CD4-positive, alpha-beta T cell treated with Interferon gamma for 1 hour (primary cell): ENCODE results near the gene CPNE5.
"Not testable (repeated sequence)": the region's sequence is repeated elsewhere in the genome, so short reads cannot be mapped to it uniquely, and the experiment has no call there.

Experiments used
- DNase-seq: peaks from one replicate; pipeline ENCODE4 v3.0.0-alpha.2; 2020

The CPNE5 gene

DNA sequence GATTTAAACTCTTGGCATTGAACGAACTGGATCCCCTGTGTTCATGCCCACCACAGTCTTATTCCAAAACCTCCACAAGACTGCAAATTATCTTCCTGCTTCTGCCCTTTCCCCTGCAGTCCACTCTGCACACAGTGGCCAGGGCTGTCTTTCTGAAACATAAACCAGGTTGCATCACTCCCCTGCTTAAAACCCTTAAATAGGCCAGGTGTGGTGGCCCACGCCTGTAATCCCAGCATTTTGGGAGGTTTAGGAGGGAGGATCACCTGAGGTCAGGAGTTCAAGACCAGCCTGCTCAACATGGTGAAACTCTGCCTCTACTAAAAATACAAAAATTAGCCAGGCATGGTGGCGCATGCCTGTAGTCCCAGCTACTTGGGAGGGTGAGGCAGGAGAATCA is 26.2 kb downstream of the CPNE5 start:
- not testable (repeated sequence) for DNase-seq

GRCh38 chr6:36809941-36810803 is 29.1 kb downstream of the CPNE5 start:
- no peak for DNase-seq

- DNase-seq = no peak
These were observed 30.1 kb downstream of the CPNE5 start for GRCh38 chr6:36809156-36809555.

DNA sequence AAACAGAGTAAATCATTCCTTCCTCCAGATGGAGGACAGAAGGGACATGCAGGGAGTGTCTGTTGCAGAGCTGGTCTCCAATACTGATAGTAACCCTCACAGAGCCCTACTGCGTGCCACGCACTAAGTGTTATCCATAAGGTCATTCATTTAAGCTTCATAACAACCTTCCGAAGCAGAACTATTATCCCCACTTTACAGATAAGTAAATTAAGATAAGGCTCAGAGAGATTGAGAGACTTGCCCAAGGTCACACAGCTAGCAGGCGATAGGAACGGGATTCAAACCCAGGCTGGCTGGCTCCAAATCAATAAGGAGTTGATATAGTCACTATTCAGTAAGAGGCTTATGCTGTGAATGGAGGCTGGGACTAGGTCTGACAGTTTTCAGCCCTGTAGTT is 30.6 kb downstream of the CPNE5 start:
- no peak for DNase-seq

DNA sequence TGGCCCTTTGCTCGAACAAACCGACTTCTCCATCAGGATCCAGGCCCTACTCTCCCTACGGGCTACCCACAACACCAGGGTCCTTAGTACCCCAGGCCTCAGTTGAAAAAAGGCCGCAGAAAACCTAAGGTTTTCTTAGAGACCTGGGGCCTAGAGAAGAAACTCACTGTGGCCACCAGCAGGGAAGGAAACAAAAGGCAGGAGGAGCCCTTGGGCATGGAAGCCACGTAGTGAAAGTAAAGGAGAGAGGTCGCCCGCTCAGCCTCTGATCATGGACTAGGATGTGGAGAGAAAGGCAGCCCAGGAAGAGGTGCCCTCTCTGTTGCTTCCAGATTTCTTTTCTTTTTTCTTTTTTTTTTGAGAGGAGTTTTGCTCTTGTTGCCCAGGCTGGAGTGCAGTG is 31.5 kb downstream of the CPNE5 start:
- DNase-seq = no peak

GRCh38 chr6:36807143-36807542 is 32.1 kb downstream of the CPNE5 start:
- no peak for DNase-seq

DNA sequence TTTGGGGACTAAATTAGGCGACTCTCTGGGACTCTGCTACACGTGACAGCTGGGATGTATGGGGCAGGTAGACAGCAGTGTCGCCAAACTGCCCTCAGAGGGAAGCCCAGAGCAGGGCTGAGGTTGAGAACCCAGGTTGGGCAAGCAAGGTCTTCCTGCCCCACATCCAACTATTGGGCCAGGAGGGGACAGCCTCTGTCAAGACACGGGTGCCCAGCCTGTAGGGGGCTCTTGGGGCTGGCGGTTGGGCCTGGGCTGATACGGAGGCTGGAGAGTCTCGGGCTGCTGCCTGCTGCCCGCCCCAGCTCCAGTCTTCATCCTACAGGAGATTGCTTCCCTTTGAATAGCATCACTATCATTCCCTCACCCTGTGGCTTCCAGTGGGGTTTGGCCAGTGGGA is 33.3 kb downstream of the CPNE5 start:
- DNase-seq = no peak

DNA sequence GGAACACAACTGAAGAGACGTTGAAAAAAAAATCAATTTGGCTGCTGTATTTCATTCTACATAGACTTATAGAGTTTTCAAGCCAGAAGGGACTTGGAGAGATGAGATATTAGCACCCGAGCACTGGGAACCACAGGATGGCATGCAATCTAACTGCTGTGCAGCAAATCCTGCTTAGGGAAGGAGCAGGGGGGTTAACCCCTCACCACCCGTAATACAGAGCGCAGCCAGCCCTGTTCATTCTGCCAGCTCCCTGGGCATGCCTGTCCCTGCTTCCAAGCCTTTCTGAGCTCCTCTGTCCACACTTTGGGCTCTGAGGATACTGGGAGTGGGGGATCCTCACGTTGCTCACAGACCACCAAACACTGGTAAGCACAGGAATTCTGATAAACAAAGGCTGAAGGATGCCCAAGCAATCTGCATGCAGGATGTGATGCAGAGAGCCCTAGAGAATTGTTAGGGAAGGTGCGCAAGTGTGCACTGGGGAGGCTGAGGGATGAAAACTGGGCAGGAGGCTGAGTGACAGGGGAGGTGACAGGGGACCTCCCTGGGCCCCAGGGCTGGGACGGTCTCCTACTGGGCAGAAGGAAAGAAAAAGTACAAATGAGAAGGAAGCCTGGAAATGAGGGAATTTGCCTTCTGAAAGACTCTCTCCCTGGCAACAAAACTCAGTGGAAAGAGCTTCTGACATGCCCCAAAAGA is 34.0 kb downstream of the CPNE5 start:
- no peak for DNase-seq

DNA sequence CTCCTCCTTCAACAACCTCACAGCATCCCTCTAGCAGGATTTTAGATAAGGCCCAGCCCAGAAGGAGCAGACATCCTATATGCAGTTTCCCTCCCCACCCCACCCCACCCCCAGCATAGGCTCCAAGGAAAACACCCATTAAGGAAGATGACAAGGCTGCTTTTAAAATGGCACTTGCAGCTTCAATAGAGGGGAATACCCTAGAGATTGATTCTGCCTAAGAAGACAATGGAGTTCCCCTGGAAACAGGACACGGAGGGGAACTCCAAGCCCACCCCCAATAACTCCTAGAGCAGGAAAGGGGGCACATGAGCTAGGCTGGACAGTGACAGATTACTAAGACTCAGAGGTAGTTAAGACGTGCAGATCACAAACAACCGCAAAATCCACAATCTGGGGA is 34.7 kb downstream of the CPNE5 start:
- DNase-seq = no peak

GRCh38 chr6:36803908-36804307 is 35.3 kb downstream of the CPNE5 start:
- no peak for DNase-seq

DNA sequence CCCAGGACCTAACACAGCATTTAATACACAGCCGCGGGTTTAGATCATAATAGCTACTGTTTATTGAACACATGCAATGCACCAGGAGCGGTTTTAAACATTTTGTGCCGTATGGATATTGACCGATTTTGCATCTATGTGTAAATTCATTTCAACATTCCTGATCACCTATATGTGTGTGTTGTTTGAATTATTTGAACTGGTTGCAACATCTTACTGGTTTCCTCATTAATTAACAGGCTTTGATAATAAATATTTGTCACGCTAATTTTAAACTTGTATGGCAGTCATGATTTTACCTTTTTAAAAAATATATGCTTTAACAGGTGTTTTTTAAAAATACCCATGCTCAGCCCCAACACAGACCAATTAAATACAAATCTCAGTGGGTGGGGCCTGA is 35.8 kb downstream of the CPNE5 start:
- no peak for DNase-seq

DNA sequence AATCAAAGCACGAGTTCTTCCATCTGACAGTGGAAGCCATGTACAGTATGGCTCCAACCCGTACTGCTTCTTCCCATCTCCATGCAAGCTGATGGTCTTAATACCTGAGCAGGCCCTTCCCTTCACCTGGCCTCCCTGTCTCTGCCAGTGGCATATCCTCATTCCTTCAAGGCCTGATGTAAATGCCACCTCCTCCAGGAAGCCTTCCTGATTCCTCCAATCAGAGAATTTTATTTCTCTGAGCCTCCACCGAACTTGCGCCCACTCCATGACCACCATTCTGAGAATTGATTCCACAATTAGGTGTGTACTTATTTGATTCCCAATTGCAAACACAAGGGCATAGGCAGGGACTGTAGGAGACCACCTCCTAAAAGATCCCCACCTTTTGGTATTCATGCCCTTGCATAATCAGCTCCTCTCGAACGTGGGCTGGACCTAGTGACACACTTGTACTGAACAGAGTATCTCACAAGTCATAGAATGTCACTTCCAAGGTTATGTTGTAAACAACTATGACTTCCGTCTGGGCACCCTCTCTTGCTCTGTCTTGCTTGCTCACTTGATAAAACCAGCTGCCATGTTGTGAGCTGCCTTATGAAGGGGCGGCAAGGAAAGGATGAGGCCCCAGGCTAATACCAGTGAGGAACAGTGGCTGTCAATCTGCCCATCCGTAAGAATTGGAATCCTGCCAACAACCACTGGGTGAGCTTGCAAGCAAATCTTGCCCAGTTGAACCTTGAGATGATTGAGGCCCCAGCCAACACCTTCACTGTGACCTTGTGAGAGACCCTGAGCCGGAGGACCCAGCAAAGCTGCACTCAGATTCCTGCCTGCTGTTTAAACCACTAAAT is 38.8 kb downstream of the CPNE5 start:
- DNase-seq = no peak

DNA sequence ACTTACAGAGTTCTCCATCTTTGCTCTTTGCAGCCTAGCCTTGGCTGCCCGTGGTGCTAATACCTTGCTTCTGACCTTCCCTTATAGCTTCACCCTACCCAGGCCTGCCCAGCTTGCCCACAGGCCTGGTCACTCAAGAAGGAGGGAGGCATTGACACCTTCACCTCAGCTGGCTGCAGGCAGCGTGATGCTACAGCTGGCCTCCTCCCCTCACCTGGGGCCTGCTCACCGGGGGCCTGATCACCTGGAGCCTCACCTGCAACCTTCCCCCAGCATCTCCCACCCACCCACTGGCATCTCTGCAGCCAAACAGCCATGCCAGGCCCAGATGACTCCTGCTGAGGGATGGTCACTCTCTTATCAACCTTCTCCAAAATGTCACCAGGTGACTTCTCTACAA is 40.4 kb downstream of the CPNE5 start:
- DNase-seq = no peak

DNA sequence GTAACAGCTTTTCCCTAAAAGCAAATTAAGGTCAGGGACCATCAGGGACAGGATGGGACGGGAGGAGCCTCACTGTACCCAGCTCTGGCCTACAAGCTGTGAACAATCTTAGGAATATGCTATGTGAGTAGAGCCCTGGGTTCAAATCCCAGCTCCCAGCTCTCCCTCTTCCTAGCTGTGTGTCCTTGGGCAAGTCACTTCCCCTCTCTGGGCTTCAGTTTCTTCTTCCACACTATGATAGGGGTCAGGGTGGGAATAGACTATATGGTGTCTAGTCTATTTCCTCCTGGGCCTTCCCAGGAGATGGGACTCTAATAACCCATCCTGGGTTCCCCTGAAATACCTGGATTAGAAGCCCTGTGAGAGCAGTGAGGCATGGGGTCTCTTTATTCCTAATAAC is 41.6 kb downstream of the CPNE5 start:
- DNase-seq = no peak

GRCh38 chr6:36797055-36797454 is 42.2 kb downstream of the CPNE5 start:
- DNase-seq = no peak

DNA sequence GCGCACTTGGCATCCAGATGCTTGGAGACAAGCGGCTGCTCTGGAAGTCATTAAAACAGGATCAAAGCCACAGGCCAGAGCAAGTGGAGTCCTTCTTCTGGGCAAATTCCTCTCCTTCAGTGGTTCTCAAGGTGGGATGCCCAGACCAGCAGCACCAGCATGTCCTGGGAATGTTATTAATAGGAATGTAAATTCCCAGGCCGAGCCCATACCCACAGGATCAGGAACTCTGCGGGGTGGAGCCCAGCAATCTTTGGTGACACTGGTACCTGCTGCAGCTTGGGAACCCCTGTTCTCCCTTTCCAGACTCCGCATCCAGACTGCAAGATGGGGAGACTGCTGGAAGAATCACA is 44.6 kb downstream of the CPNE5 start:
- no peak for DNase-seq

GRCh38 chr6:36793913-36794712 is 45.1 kb downstream of the CPNE5 start:
- DNase-seq = no peak

GRCh38 chr6:36793296-36793912 is 45.8 kb downstream of the CPNE5 start:
- no peak for DNase-seq

DNA sequence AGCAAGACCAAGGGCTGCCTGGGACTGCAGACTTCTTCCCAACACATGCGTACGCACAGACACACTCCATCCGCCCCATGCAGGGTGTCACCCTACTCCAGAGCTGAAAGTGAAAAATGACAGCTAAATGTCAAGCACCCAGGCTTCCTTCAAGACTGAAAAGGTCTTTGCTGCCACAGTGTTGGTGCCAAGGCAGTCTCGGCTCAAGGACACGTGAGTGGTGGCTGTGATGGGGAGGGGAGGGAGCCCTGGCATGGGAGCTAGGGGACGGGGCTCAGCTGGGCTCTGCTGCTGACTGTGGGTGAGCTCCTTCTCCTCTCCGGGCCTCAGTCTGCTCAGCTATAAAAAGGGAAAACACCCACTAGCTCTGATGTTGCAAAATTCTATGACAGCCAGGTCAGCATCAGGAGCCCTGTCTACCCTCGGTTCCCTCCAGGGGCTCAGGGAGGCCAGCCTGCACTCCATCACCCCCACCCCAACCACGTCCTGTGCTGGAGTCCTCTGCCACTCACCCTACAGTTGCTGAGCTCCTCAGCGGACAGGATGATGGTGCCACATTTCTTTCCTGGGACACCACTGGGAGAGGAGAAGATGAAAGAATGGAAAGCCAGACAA is 47.6 kb downstream of the CPNE5 start:
- no peak for DNase-seq

- no peak for DNase-seq
These were observed 48.2 kb downstream of the CPNE5 start for GRCh38 chr6:36791085-36791484.

- DNase-seq = no peak
These were observed 50.5 kb downstream of the CPNE5 start for GRCh38 chr6:36788768-36789167.

DNA sequence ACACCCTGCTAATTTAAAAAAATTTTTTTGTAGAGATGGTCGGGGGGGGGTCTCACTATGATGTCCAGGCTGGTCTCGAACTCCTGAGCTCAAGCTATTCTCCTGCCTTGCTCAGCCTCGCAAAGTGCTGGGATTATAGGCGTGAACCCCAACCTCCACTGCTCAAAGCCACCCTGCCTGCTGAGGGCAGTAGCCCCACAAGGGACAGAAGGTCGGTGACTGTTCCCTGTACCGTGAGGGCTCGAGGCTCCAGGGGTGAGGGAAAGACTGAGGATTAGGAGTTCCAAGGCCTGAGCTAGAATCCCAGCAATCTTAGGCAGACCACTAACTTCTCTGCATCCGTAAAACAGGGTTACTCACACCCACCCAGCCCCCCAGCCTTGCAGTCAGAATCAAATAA is 51.1 kb downstream of the CPNE5 start:
- no peak for DNase-seq
